WTC11 (cell line): ENCODE measurements around the gene NYAP1. TPM values are rescaled to one million over a fixed set of nuclear protein-coding genes. Genes with fewer than 3 reads are reported as not detected.

ENCODE experiments used
- ATAC-seq: fragments of 200-7000 bp; cut with Tn5 transposase; 2 replicates; pipeline ENCODE4 v1.10.0; 2021; ENCODE audit warnings: mild to moderate bottlenecking, moderate library complexity
- CTCF ChIA-PET: fragments of 300-600 bp; sonication (Branson Sonifier 250); formaldehyde crosslinking; loops from one replicate; lab custom pipeline; 2021; ENCODE audit warnings: antibody characterized with exemption; lab: Charles Lee
- POLR2A ChIA-PET: fragments of 350-600 bp; sonication (Branson Sonifier 250); formaldehyde crosslinking; loops from one replicate; lab custom pipeline; 2021; ENCODE audit warnings: antibody characterized with exemption; lab: Charles Lee
- DNase-seq: peaks from one replicate; pipeline ENCODE4 v3.0.0; 2021; ENCODE audit warnings: low spot score
- H3K27ac Mint-ChIP-seq: 2 replicates; pipeline ENCODE4 v1.8.0; 2021; ENCODE audit warnings: mixed read lengths
- H3K27me3 Mint-ChIP-seq: 2 replicates; pipeline ENCODE4 v1.8.0; 2021; ENCODE audit warnings: low read depth, mild to moderate bottlenecking, moderate library complexity, mixed read lengths
- H3K36me3 Mint-ChIP-seq: 2 replicates; pipeline ENCODE4 v1.8.0; 2021; ENCODE audit warnings: mixed read lengths
- H3K4me1 Mint-ChIP-seq: 2 replicates; pipeline ENCODE4 v1.8.0; 2022; ENCODE audit warnings: mixed read lengths
- H3K4me3 Mint-ChIP-seq: 2 replicates; pipeline ENCODE4 v1.8.0; 2021; ENCODE audit warnings: mild to moderate bottlenecking, moderate library complexity, mixed read lengths
- H3K9me3 Mint-ChIP-seq: 2 replicates; pipeline ENCODE4 v1.8.0; 2021; ENCODE audit warnings: mixed read lengths
- CBFB ChIP-seq: sonication (generic); formaldehyde crosslinking; IDR thresholded peaks from 2 replicates; pipeline ENCODE4 v1.8.1; 2022; ENCODE audit warnings: mild to moderate bottlenecking, low read depth, missing genetic modification reagents
- CREB1 ChIP-seq: sonication (generic); formaldehyde crosslinking; IDR thresholded peaks from 2 replicates; pipeline ENCODE4 v1.8.0; 2023; ENCODE audit warnings: mild to moderate bottlenecking, missing genetic modification reagents
- CREM ChIP-seq: sonication (generic); formaldehyde crosslinking; IDR thresholded peaks from 2 replicates; pipeline ENCODE4 v1.8.1; 2022; ENCODE audit warnings: mild to moderate bottlenecking, missing genetic modification reagents, moderate library complexity
- CTCF ChIP-seq: fragments of 200-600 bp; IDR thresholded peaks from 2 replicates; pipeline ENCODE4 v1.8.0; 2022; ENCODE audit warnings: antibody characterized with exemption
- ESRRA ChIP-seq: sonication (generic); formaldehyde crosslinking; IDR thresholded peaks from 2 replicates; pipeline ENCODE4 v1.8.1; 2022; ENCODE audit warnings: mild to moderate bottlenecking, missing genetic modification reagents, borderline replicate concordance
- ETV6 ChIP-seq: sonication (generic); formaldehyde crosslinking; IDR thresholded peaks from 2 replicates; pipeline ENCODE4 v1.8.1; 2022; ENCODE audit warnings: mild to moderate bottlenecking, missing genetic modification reagents
- GRHL2 ChIP-seq: fragments of 250-450 bp; sonication (Bioruptor Pico); IDR thresholded peaks from 2 replicates; pipeline ENCODE4 v1.8.0; 2022; ENCODE audit warnings: mild to moderate bottlenecking, moderate library complexity; ENCODE audit not compliant: insufficient replicate concordance, severe bottlenecking
- GTF2I ChIP-seq: fragments of 250-450 bp; sonication (Bioruptor Pico); conservative IDR thresholded peaks from 2 replicates; pipeline ENCODE4 v1.4.0; 2021; ENCODE audit warnings: mild to moderate bottlenecking
- HMGXB4 ChIP-seq: sonication (generic); formaldehyde crosslinking; IDR thresholded peaks from 2 replicates; pipeline ENCODE4 v1.8.1; 2023; ENCODE audit warnings: mild to moderate bottlenecking, moderate library complexity, missing genetic modification reagents
- KAT7 ChIP-seq: sonication (generic); formaldehyde crosslinking; IDR thresholded peaks from 2 replicates; pipeline ENCODE4 v1.8.1; 2023; ENCODE audit warnings: missing genetic modification reagents, mild to moderate bottlenecking, borderline replicate concordance
- NR3C1 ChIP-seq: sonication (generic); formaldehyde crosslinking; conservative IDR thresholded peaks from 2 replicates; pipeline ENCODE4 v1.8.1; 2023; ENCODE audit warnings: low read depth, mild to moderate bottlenecking, missing genetic modification reagents
- OVOL2 ChIP-seq: fragments of 250-450 bp; sonication (Bioruptor Pico); IDR thresholded peaks from 2 replicates; pipeline ENCODE4 v1.9.0; 2021; ENCODE audit warnings: mild to moderate bottlenecking, borderline replicate concordance
- PRDM15 ChIP-seq: sonication (generic); formaldehyde crosslinking; IDR thresholded peaks from 2 replicates; pipeline ENCODE4 v1.8.0; 2022; ENCODE audit warnings: missing genetic modification reagents
- RELA ChIP-seq: sonication (generic); formaldehyde crosslinking; IDR thresholded peaks from 2 replicates; pipeline ENCODE4 v1.8.1; 2022; ENCODE audit warnings: missing genetic modification reagents, mild to moderate bottlenecking, borderline replicate concordance
- SP1 ChIP-seq: sonication (generic); formaldehyde crosslinking; conservative IDR thresholded peaks from 2 replicates; pipeline ENCODE4 v1.8.1; 2022; ENCODE audit warnings: missing genetic modification reagents
- STAT6 ChIP-seq: sonication (generic); formaldehyde crosslinking; conservative IDR thresholded peaks from 2 replicates; pipeline ENCODE4 v1.8.1; 2023; ENCODE audit warnings: mild to moderate bottlenecking, low read depth, missing genetic modification reagents, moderate library complexity
- ZBTB43 ChIP-seq: sonication (generic); formaldehyde crosslinking; IDR thresholded peaks from 2 replicates; pipeline ENCODE4 v1.8.1; 2023; ENCODE audit warnings: mild to moderate bottlenecking, missing genetic modification reagents
- ZNF138 ChIP-seq: sonication (generic); formaldehyde crosslinking; conservative IDR thresholded peaks from 2 replicates; pipeline ENCODE4 v1.8.1; 2022; ENCODE audit warnings: mild to moderate bottlenecking, moderate library complexity, missing genetic modification reagents
- ZNF219 ChIP-seq: sonication (generic); formaldehyde crosslinking; IDR thresholded peaks from 2 replicates; pipeline ENCODE4 v1.8.0; 2023; ENCODE audit warnings: missing genetic modification reagents, mild to moderate bottlenecking, borderline replicate concordance
- ZNF317 ChIP-seq: sonication (generic); formaldehyde crosslinking; IDR thresholded peaks from 2 replicates; pipeline ENCODE4 v1.8.1; 2023; ENCODE audit warnings: low read depth, mild to moderate bottlenecking, moderate library complexity, missing genetic modification reagents, borderline replicate concordance
- total RNA-seq: library from RNA; stranded (reverse); gene quantifications from 3 replicates; pipeline ENCODE4 v1.2.3, GENCODE V29; 2021

Gene NYAP1
- total RNA-seq, 1 experiment from 2014 or later, result 6.7 TPM

GRCh38 chr7:100482728-100483089 lies 1.0 kb upstream of the NYAP1 start:
- no peak for TF ChIP-seq CBFB
- TF ChIP-seq GTF2I, result peak; percentile 71; the same call in 1 of the 2 replicates
- H3K4me1 Mint-ChIP-seq, result peaks cover 30% of the 10 kb centered on the region
- H3K4me3 Mint-ChIP-seq, result peak overlapping the region; percentile 86
- no peaks in the 10 kb centered on the region for H3K36me3 Mint-ChIP-seq
- no peaks in the 10 kb centered on the region for H3K27me3 Mint-ChIP-seq
- no peak for ATAC-seq
- no peak for DNase-seq
- H3K27ac Mint-ChIP-seq, result no peak overlapping the region; the same call in 1 of the 2 replicates
- CTCF ChIA-PET, result interaction anchor here (0.6 to 7.3 kb wide), 15 partner anchors 10 to 386 kb away, joined by 3 to 82 read pairs (median 5); partner anchors contain the start of genes AGFG2, FBXO24, LRCH4 and MOSPD3
- no peaks in the 10 kb centered on the region for H3K9me3 Mint-ChIP-seq
- POLR2A ChIA-PET, result interaction anchor here (0.5 to 0.8 kb wide), 2 partner anchors 77 to 178 kb away, joined by 3 read pairs; no protein-coding TSS in a partner anchor

GRCh38 chr7:100483090-100483721 lies 521 bp upstream of the NYAP1 start:
- DNase-seq, result peak; percentile 83
- H3K27ac Mint-ChIP-seq, result no peak overlapping the region
- H3K36me3 Mint-ChIP-seq, result no peaks in the 10 kb centered on the region
- H3K4me1 Mint-ChIP-seq, result peaks cover 30% of the 10 kb centered on the region
- peak; percentile 58 for ATAC-seq
- no peaks in the 10 kb centered on the region for H3K9me3 Mint-ChIP-seq
- H3K27me3 Mint-ChIP-seq, result no peaks in the 10 kb centered on the region
- CTCF ChIA-PET, result interaction anchor here (0.7 to 7.3 kb wide), 19 partner anchors 11 to 243 kb away, joined by 3 to 82 read pairs (median 5); partner anchors contain the start of genes AGFG2, FBXO24, LRCH4 and MOSPD3
- peak overlapping the region; percentile 86 for H3K4me3 Mint-ChIP-seq
- POLR2A ChIA-PET, result interaction anchor here (0.5 to 0.8 kb wide), 4 partner anchors 76 to 344 kb away, joined by 3 to 4 read pairs (median 3); partner anchors contain the start of genes EPHB4, FBXO24 and LRCH4
- peak; percentile 14; the same call in 1 of the 2 replicates for TF ChIP-seq RELA
- peak; percentile 89 for TF ChIP-seq CTCF
- no peak for TF ChIP-seq PRDM15 (CRISPR knock-in tag)
- TF ChIP-seq KAT7 (CRISPR knock-in tag), result peak; percentile 26; the same call in 1 of the 2 replicates
- no peak for TF ChIP-seq STAT6 (CRISPR knock-in tag)
- peak; percentile 66; the same call in 1 of the 2 replicates for TF ChIP-seq HMGXB4 (CRISPR knock-in tag)
- no peak for TF ChIP-seq CREB1 (CRISPR knock-in tag)
- TF ChIP-seq ETV6 (CRISPR knock-in tag), result peak; percentile 28; the same call in 1 of the 2 replicates
- TF ChIP-seq OVOL2 (CRISPR knock-in tag), result no peak
- TF ChIP-seq NR3C1 (CRISPR knock-in tag), result no peak
- TF ChIP-seq GRHL2 (CRISPR knock-in tag), result no peak
- 0 out of 2 replicates have a peak, but pooled peaks have one; percentile 32 for TF ChIP-seq ESRRA (CRISPR knock-in tag)
- TF ChIP-seq ZNF219 (CRISPR knock-in tag), result 0 out of 2 replicates have a peak, but pooled peaks have one; percentile 34
- TF ChIP-seq ZNF317 (CRISPR knock-in tag), result no peak
- TF ChIP-seq ZBTB43 (CRISPR knock-in tag), result 0 out of 2 replicates have a peak, but pooled peaks have one; percentile 29
- no peak for TF ChIP-seq ZNF138 (CRISPR knock-in tag)
- TF ChIP-seq CREM (CRISPR knock-in tag), result peak; percentile 47; the same call in 1 of the 2 replicates
- peak; percentile 83 for TF ChIP-seq SP1 (CRISPR knock-in tag)
